Measurements from ENCODE around the gene OGDH. TPM values are rescaled to one million over a fixed set of nuclear protein-coding genes. Genes with fewer than 3 reads are reported as not detected.

OGDH gene
- total and polyA plus RNA-seq, 2 of the 4 experiments (the other 2 are of a cell fraction): 47.4 to 56.5 TPM

DNA sequence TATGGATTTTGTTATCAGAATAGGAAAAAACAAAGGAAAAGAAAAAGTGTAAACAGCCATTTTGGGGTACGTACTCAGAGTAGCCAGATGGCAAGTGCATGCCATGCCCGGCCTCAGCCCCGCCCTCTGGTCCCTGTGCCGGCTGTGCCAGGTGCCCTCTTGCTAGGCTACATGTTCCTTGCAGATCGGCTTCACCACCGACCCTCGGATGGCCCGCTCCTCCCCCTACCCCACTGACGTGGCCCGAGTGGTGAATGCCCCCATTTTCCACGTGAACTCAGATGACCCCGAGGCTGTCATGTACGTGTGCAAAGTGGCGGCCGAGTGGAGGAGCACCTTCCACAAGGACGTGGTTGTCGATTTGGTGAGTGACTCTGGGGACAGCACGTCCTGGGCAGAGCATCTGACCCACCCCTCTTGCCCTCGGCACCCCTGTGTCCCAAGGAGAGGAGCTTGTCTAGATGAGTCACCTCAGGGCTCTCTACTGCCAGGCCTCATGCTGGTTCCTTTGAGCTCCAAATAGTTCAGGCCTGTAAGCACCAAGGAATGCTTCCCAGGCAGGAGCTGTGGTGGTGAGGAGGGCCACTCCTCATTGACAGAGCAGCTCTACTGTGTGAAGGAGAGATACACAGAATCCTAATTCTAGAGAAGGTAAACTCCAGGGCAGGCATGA, 87.3 kb downstream of the OGDH start:
- Histone ChIP-seq H3K27ac (ENCODE audit: insufficient read depth, low read length) (no peak overlapping the region), H2BK5ac (ENCODE audit: low read depth, low read length, poor library complexity, severe bottlenecking) (peak overlapping the region; percentile 66), H3K27me3 (ENCODE audit: control insufficient read depth, insufficient read depth, low read length) (no peaks in the 10 kb centered on the region), H2AK9ac (replicated peaks; ENCODE audit: low read depth, low read length, poor library complexity) (peak overlapping the region; percentile 97), H3K9me1 (ENCODE audit: insufficient read depth, low read length) (peaks cover 23% of the 10 kb centered on the region; the same call in 1 of the 2 replicates), H3K4me2 (ENCODE audit: low read depth, low read length) (no peak overlapping the region), H2BK15ac (ENCODE audit: low read depth, low read length) (no peak overlapping the region), H2BK20ac (ENCODE audit: low read depth, low read length) (no peak overlapping the region), H4K5ac (ENCODE audit: low read depth, low read length) (no peak overlapping the region), H2AFZ (replicated peaks; ENCODE audit: low read length, poor library complexity) (peak overlapping the region; percentile 53), H3K79me1 (ENCODE audit: low read depth in 1 of 2, low read length in 2 of 2) (peaks cover 0 to 4% of the 10 kb centered on the region in 2 experiments; a peak in 1 of 4 replicates), H2BK120ac (ENCODE audit: low read depth, low read length) (0 out of 2 replicates have a peak overlapping the region, but pooled peaks have one; percentile 8), H4K20me1 (ENCODE audit: insufficient read depth, low read length) (no peaks in the 10 kb centered on the region), H3K56ac (ENCODE audit: extremely low read depth, insufficient read depth, low read length) (no peak overlapping the region), H3K14ac (replicated peaks; ENCODE audit: low read depth, low read length) (peak overlapping the region; percentile 1; the same call in 1 of the 2 replicates), H4K91ac (ENCODE audit: insufficient read depth, low read depth, low read length) (peak overlapping the region; percentile 32; the same call in 1 of the 2 replicates), H3K4me3 (ENCODE audit: insufficient read depth, low read depth, low read length) (no peak overlapping the region), H3K23ac (ENCODE audit: low read depth, low read length) (no peak overlapping the region), H3K9me3 (ENCODE audit: control insufficient read depth, insufficient read depth, low read length) (no peaks in the 10 kb centered on the region), H3K18ac (ENCODE audit: low read depth, low read length) (no peak overlapping the region), H3K4ac (ENCODE audit: low read depth, low read length) (peak overlapping the region; percentile 58; the same call in 1 of the 2 replicates), H3K36me3 (ENCODE audit: control insufficient read depth, insufficient read depth, low read length) (peaks cover 32% of the 10 kb centered on the region), H4K8ac (ENCODE audit: low read depth in 2 of 2, low read length in 2 of 2) (peak overlapping the region in 1 of 2 experiments; percentile 33; a peak in 1 of 4 replicates), H3K9ac (ENCODE audit: low read depth, low read length) (no peak overlapping the region), H2AK5ac (ENCODE audit: low read depth, low read length) (peak overlapping the region; percentile 69; the same call in 1 of the 2 replicates), H3K4me1 (ENCODE audit: control insufficient read depth, insufficient read depth, low read length) (peaks cover 4% of the 10 kb centered on the region)
- in situ Hi-C loops (cut with MboI; ENCODE audit: low sequenced_read_pairs): no loop called here
- peak; percentile 85 for DNase-seq
- BruUV-seq (replicated peaks): no TSS peak
- intact Hi-C loops (cut with micrococcal nuclease): no loop called here
- peak; percentile 99 for ATAC-seq (ENCODE audit: low read depth)
- CTCF ChIA-PET: interaction anchor here (0.8 kb wide), 1 partner anchor 103 kb away, joined by 3 read pairs; no protein-coding TSS in a partner anchor
- POLR2A ChIA-PET (ENCODE audit: unreplicated experiment): no interaction called here
- dilution Hi-C loops (cut with HindIII; ENCODE audit: low sequenced_read_pairs, unreplicated experiment): no loop called here
- TF ChIP-seq BHLHE40 (IDR thresholded peaks at IDR 0.05; ENCODE audit: low read depth, low read length): no peak
- no peak for TF ChIP-seq MAFK (IDR thresholded peaks at IDR 0.05; ENCODE audit: low read depth, low read length)
- TF ChIP-seq, protein P1, sequence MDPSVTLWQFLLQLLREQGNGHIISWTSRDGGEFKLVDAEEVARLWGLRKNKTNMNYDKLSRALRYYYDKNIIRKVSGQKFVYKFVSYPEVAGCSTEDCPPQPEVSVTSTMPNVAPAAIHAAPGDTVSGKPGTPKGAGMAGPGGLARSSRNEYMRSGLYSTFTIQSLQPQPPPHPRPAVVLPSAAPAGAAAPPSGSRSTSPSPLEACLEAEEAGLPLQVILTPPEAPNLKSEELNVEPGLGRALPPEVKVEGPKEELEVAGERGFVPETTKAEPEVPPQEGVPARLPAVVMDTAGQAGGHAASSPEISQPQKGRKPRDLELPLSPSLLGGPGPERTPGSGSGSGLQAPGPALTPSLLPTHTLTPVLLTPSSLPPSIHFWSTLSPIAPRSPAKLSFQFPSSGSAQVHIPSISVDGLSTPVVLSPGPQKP (IDR thresholded peaks at IDR 0.05; ENCODE audit: borderline replicate concordance, low read depth, low read length): no peak
- TF ChIP-seq MAZ (IDR thresholded peaks at IDR 0.05; ENCODE audit: borderline replicate concordance, low read depth, low read length): peak; percentile 17; the same call in 1 of the 2 replicates
- TF ChIP-seq MXI1 (IDR thresholded peaks at IDR 0.05; ENCODE audit: borderline replicate concordance, low read depth, low read length): no peak
- TF ChIP-seq RCOR1 (IDR thresholded peaks at IDR 0.05; ENCODE audit: insufficient replicate concordance, low read length): no peak
- TF ChIP-seq POLR2A (IDR thresholded peaks at IDR 0.05; ENCODE audit: low read depth, low read length): no peak
- TF ChIP-seq RAD21 (IDR thresholded peaks at IDR 0.05; ENCODE audit: low read length): peak; percentile 37
- TF ChIP-seq, protein P2, sequence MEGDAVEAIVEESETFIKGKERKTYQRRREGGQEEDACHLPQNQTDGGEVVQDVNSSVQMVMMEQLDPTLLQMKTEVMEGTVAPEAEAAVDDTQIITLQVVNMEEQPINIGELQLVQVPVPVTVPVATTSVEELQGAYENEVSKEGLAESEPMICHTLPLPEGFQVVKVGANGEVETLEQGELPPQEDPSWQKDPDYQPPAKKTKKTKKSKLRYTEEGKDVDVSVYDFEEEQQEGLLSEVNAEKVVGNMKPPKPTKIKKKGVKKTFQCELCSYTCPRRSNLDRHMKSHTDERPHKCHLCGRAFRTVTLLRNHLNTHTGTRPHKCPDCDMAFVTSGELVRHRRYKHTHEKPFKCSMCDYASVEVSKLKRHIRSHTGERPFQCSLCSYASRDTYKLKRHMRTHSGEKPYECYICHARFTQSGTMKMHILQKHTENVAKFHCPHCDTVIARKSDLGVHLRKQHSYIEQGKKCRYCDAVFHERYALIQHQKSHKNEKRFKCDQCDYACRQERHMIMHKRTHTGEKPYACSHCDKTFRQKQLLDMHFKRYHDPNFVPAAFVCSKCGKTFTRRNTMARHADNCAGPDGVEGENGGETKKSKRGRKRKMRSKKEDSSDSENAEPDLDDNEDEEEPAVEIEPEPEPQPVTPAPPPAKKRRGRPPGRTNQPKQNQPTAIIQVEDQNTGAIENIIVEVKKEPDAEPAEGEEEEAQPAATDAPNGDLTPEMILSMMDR (conservative IDR thresholded peaks at IDR 0.05; ENCODE audit: low read depth, low read length): no peak
- TF ChIP-seq, protein P3, sequence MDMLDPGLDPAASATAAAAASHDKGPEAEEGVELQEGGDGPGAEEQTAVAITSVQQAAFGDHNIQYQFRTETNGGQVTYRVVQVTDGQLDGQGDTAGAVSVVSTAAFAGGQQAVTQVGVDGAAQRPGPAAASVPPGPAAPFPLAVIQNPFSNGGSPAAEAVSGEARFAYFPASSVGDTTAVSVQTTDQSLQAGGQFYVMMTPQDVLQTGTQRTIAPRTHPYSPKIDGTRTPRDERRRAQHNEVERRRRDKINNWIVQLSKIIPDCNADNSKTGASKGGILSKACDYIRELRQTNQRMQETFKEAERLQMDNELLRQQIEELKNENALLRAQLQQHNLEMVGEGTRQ (IDR thresholded peaks at IDR 0.05; ENCODE audit: low read depth, low read length): no peak
- peak; percentile 56 for TF ChIP-seq FOS (IDR thresholded peaks at IDR 0.05; ENCODE audit: low read depth, low read length)
- 0 out of 2 replicates have a peak, but pooled peaks have one; percentile 5 for TF ChIP-seq SMC3 (IDR thresholded peaks at IDR 0.05; ENCODE audit: low read depth, low read length)
- no peak for TF ChIP-seq RFX5 (IDR thresholded peaks at IDR 0.05; ENCODE audit: low read depth, low read length)
- 87% methylated on average over 17 of the region's 19 CpGs; no CpG with 5 or more reads in 1 of the 2 experiments for WGBS, 2 experiments (ENCODE audit: extremely low coverage in 2 of 2, insufficient read length in 1 of 2)

Measured in IMR-90 (cell line).